Activated CD4-positive, alpha-beta T cell treated with anti-CD3 and anti-CD28 coated beads for 4 hours (primary cell): Measurements from ENCODE around the gene TEC.

ENCODE experiments used
- DNase-seq, 2 donors: peaks; one replicate each; pipeline ENCODE4 v3.0.0-alpha.2; 2020

Gene TEC

DNA sequence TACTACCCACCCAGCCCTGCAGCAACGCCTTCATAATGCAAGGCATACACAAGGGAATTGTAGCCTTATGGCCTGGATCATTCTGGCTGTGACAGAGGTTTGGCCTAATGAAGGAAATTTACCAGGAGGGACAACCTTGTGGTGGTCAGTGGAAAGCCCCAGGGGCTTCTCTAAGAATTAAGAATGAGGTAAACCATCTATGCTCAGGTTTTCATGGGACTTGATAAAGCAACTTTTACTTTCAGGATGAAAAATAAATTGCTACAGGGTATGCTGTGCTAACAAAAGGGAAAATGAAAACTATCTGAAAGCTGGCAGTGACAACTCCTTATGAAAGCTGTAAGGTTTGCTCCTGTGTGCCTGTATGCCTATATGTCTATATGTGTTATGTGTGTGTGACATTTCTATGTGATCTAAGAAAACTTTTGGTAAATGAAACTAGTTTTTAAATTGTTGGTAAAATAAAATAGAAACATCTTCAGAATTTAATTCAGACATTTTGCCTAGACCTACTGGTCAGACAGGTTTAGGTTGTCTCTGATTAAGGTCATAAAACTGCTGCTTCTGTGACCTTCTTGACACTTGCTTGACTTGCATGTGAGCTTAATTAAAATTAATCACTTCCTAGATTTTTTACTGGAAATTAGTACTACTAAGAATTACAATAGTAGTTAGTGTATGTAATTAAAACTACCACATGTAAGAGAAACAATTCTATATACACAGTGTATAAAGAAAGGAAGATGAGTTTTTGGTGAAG is 115.7 kb downstream of the TEC start:
- no peak for DNase-seq

- no peak for DNase-seq
Observed at GRCh38 chr4:48152259-48152658, 117.4 kb downstream of the TEC start.

- DNase-seq, result no peak
Observed at GRCh38 chr4:48149827-48150370, 119.7 kb downstream of the TEC start.

DNA sequence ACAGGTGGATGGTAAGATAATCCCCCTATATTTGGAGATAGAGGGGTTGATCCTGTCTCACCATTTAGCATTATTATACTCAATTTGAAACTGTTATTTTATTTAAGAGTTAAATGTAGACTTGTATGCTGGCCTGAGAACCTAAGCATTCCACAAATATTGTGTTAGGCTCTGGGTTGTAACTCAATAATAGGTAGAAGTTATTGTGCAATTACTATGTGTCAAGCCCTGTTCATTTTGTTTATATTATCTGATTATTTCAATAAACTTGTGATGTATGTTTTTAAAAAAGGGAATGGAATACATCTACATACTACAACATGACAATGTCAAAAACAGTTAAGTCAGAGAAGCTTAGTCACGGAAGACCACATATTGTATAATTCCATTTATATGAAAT is 122.0 kb downstream of the TEC start:
- no peak for DNase-seq

GRCh38 chr4:48141048-48141447 is 128.6 kb downstream of the TEC start:
- no peak for DNase-seq

GRCh38 chr4:48139691-48140090 is 129.9 kb downstream of the TEC start:
- DNase-seq, result peak; percentile 25 to 34

DNA sequence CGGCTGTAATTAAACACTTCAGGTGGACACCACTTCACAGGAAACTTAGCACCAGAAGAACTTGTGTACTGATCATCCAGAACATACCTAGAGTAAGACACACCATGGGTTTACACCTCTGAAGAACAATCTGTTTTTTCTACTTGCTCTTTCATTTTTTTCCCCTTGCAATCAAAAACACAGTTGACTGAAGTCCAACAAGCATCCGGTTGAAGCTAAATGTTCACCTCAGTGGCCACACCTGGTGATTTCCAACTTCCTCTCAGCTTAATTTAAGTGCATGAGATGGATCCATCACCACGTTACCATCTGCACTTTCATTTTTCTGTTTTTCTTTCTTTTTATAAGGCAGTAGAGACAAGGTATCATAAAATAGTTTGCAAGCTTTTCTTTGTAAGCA is 130.7 kb downstream of the TEC start:
- DNase-seq, result no peak

- DNase-seq, result no peak
Observed at GRCh38 chr4:48138511-48138910, 131.1 kb downstream of the TEC start.

GRCh38 chr4:48137846-48138245 is 131.8 kb downstream of the TEC start:
- DNase-seq, result no peak

DNA sequence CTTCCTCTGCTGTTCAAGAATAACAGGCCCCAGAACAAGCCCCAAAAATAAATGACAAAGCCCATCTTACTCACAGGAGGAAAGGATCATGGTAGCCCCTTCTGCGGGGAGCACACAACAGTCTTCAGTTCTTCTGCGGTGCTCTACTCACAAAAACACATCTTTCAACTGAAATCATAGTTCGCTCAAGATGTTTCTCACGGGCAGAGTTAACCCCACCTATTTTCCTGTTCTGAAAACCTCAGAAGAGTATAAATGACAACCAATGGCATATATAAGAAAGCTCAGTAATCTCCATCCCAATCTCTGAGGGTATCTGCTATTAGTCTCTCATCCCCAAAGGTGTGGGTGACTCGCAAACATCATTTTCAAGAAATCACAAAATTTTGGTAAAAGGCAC is 135.6 kb downstream of the TEC start, which contains the start of gene TXK:
Gene TXK, minus strand, starts transcription at position 170 of the 400 bp plus-strand sequence. Its CDS starts 80 bp downstream, at position 90.
- DNase-seq, result peak; percentile 26 to 29

GRCh38 chr4:48133669-48134068 is 136.0 kb downstream of the TEC start:
- DNase-seq, result no peak

- DNase-seq, result no peak
Observed at GRCh38 chr4:48131736-48132135, 137.9 kb downstream of the TEC start.

- DNase-seq, result no peak
Observed at GRCh38 chr4:48130100-48130499, 139.5 kb downstream of the TEC start.

GRCh38 chr4:48129307-48130014 is 140.2 kb downstream of the TEC start:
- peak; percentile 33 to 35 for DNase-seq

DNA sequence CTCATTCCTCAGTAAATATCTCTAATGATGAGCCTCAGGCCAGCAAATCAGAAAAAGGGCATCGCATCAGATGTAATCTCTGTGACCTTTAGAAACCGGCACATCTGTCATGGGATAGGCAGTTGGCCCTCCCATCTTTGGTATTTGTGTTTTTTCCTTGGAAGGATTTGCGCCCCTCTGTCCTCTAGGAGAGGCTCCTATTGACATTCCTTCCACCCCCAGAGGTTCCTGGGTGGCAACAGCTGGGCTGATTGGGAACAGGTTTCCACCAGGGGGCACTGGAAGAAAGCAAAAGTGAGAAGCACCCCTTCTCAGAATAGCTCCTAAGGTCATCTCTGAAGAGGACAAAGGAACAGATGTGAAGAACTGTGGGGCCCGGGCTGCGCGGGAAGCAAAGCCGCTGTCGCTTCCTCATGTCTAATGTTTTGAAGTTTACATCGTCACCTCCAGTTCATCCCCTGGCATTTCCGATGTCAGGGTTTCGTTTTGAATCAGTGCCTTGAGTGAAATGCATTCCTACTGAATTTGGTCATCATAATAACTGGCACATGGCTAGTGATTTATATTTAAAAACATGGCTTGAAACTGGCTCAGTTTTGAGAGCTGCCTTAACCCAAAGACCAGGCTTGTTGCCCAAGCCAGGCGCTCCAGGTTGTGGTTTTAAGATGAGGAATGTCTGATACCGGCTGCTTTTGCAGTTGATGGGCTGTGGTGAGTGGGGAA is 141.8 kb downstream of the TEC start:
- DNase-seq, result peak; percentile 58 to 70

DNA sequence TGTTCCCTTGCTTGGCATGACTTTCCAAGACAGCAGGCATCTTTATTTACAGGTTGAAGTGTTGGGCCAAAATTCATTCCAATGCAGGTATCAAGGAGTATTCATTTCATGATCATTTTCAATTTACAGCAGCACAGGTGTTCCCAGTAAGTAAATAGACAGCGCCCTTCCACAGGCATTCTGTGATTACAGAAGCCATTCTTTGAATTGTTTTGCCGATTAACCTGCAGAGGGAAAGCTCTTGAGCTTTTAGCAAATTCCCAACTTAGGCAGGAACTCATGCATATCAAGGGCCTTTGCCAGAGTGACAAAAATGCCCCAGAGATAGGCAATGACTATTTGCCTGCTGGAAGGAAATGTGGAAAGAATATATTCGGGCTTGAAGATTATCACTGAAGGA is 142.4 kb downstream of the TEC start:
- DNase-seq, result no peak

DNA sequence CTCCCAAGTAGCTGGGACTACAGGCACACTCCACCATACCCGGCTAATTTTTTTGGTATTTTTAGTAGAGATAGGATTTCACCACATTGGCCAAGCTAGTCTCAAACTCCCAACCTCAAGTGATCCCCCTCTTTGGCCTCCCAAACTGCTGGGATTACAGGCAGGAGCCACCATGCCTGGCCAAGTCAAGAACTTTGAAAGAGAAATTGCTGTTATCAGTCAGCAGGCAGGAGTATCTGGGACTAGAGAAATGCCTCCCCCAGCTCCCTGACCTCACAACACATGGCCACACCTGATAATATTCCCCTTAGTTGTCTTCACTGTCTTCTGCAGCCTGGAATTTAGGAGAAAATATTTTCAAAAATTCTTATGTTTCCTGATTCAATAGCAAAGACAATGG is 143.0 kb downstream of the TEC start:
- no peak for DNase-seq

DNA sequence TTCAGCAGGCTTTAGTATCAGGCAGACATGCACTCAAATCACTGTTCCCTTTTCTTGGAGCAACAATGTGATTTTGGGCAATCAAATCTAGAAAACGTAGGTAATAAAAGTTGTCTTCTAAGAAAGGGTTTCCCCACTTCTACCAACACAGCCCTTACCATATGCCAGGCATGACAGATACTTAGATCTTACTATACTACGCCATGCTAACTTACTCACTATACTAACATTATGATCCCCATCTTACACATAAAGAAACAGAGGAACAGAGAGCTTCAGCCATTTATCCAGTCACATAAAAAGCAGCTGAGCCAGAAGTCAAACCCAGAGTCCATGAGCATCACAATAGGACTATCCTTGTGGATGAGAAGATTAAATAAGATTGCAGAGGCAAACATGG is 144.8 kb downstream of the TEC start:
- DNase-seq, result no peak

DNA sequence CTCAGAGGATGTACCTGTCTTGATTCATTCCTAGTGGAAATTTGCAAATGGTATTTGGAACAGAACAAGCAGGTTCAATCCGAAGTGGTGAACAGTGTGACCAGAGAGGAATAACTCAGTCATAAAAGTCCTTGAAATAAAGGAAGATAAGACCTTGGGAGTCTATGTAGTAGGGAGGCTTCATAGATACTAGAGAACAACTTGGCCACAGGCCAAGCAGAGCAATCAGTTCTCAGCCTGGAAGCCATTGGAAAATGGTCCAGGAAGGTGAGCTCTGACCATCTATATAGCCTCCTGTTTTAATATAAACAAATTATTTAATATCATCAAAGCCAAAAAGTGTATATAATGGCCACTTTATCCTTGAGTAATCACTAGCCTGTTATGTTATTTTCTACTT is 146.9 kb downstream of the TEC start:
- no peak for DNase-seq

DNA sequence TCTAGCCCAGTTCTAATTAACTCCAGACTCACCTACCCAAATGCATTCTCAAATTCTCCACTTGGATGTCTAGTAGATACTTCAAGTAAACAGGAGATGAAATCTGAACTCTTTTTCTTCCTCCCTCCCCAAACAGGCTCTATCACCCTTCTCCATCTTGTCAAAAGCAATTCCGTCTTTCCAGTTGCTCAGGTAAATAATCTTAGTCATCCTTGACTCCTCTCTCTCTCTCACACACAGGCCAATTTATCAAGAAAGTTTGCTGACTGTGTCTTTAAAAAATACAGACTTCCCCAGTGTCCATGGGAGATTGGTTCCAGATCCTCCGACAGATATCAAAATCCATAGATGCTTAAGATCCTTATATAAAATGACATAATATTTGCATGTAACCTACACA is 148.5 kb downstream of the TEC start:
- DNase-seq, result no peak

DNA sequence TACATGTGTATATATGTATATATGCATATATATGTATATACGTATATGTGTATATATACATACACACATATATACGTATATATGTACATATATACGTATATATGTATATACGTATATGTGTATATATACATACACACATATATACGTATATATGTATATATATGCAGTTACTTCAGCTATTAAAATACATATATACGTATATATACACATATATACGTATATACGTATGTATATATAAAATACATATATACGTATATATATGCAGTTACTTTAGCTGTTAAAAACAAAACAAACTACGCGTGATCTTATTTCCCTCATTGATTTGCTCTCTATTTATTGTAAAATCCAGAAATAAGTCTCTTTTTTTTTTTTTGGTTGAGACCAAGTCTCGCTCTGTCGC is 149.5 kb downstream of the TEC start:
- DNase-seq, result no peak

GRCh38 chr4:48119646-48120045 is 150.0 kb downstream of the TEC start:
- DNase-seq, result no peak

DNA sequence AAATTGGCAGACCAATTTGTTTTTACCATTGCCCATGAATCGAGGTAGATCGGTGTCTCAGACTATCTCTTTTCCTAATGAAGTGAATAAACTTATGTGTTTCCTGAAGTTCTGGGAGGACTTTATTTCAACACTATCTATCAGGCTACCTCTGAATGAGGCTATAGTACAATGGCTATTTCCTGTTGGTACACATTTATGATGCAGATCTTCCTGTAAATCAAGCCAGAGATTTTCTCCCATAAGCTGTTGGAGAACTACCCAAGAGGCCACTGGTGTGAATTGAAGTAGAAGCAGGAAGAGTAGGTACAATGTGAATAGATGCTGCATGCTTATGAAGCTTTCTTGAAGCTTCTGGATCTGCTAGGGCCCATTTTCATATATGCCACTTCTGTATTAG is 151.6 kb downstream of the TEC start:
- DNase-seq, result no peak

- DNase-seq, result no peak
Observed at GRCh38 chr4:48116582-48116981, 153.1 kb downstream of the TEC start.
